Measurements from ENCODE around the gene C4BPB.
A peak's percentile ranks its signal among the peaks of the same experiment; 100 is the strongest.

Gene C4BPB

GRCh38 chr1:207049054-207049453, 39.6 kb upstream of the C4BPB start:
- no peak for TF ChIP-seq CTCF (IDR thresholded peaks at IDR 0.05; ENCODE audit: low read length, missing control alignments)
- no peak overlapping the region for H3K4me3 ChIP-seq (replicated peaks; ENCODE audit: low read depth, low read length)
- no peak for DNase-seq (ENCODE audit: low read depth)

GRCh38 chr1:207049514-207049913, 39.1 kb upstream of the C4BPB start:
- DNase-seq (ENCODE audit: low read depth): no peak
- H3K4me3 ChIP-seq (replicated peaks; ENCODE audit: low read depth, low read length): peak overlapping the region; percentile 100
- no peak for TF ChIP-seq CTCF (IDR thresholded peaks at IDR 0.05; ENCODE audit: low read length, missing control alignments)

GRCh38 chr1:207049974-207050391, 38.7 kb upstream of the C4BPB start:
- peak; percentile 87 for TF ChIP-seq CTCF (IDR thresholded peaks at IDR 0.05; ENCODE audit: low read length, missing control alignments)
- H3K4me3 ChIP-seq (replicated peaks; ENCODE audit: low read depth, low read length): peak overlapping the region; percentile 100
- peak; percentile 58 for DNase-seq (ENCODE audit: low read depth)

- peak overlapping the region; percentile 100 for H3K4me3 ChIP-seq (replicated peaks; ENCODE audit: low read depth, low read length)
- no peak for TF ChIP-seq CTCF (IDR thresholded peaks at IDR 0.05; ENCODE audit: low read length, missing control alignments)
- peak; percentile 95 for DNase-seq (ENCODE audit: low read depth)
Observed at GRCh38 chr1:207050480-207051190, 38.0 kb upstream of the C4BPB start.

- no peak for DNase-seq (ENCODE audit: low read depth)
- peak within 1 kb of the TSS; percentile 100 for H3K4me3 ChIP-seq (replicated peaks; ENCODE audit: low read depth, low read length)
- TF ChIP-seq CTCF (IDR thresholded peaks at IDR 0.05; ENCODE audit: low read length, missing control alignments): no peak
Observed at GRCh38 chr1:207051191-207051943, 37.3 kb upstream of the C4BPB start, which contains the start of gene YOD1. Gene YOD1, minus strand, starts transcription at chr1:207051208. Its CDS starts 178 bp downstream, at chr1:207051030.

- TF ChIP-seq CTCF (IDR thresholded peaks at IDR 0.05; ENCODE audit: low read length, missing control alignments): no peak
- H3K4me3 ChIP-seq (replicated peaks; ENCODE audit: low read depth, low read length): peak within 1 kb of the TSS; percentile 74
- peak; percentile 96 for DNase-seq (ENCODE audit: low read depth)
Observed at GRCh38 chr1:207052911-207053769, 35.5 kb upstream of the C4BPB start, which contains the start of gene PFKFB2. Gene PFKFB2, plus strand, starts transcription at chr1:207053275. Its CDS starts 1,443 bp downstream, at chr1:207054718.
